GM19328 (cell line): ENCODE data around the gene BAG1.
A peak's percentile ranks its signal among the peaks of the same experiment; 100 is the strongest.

Experiments used
- ATAC-seq: cut with Tn5 transposase; IDR thresholded peaks from one replicate; pipeline ENCODE4 v1.9.1; 2021; ENCODE audit warnings: mild to moderate bottlenecking, moderate library complexity; ENCODE audit not compliant: unreplicated experiment

Gene BAG1

DNA sequence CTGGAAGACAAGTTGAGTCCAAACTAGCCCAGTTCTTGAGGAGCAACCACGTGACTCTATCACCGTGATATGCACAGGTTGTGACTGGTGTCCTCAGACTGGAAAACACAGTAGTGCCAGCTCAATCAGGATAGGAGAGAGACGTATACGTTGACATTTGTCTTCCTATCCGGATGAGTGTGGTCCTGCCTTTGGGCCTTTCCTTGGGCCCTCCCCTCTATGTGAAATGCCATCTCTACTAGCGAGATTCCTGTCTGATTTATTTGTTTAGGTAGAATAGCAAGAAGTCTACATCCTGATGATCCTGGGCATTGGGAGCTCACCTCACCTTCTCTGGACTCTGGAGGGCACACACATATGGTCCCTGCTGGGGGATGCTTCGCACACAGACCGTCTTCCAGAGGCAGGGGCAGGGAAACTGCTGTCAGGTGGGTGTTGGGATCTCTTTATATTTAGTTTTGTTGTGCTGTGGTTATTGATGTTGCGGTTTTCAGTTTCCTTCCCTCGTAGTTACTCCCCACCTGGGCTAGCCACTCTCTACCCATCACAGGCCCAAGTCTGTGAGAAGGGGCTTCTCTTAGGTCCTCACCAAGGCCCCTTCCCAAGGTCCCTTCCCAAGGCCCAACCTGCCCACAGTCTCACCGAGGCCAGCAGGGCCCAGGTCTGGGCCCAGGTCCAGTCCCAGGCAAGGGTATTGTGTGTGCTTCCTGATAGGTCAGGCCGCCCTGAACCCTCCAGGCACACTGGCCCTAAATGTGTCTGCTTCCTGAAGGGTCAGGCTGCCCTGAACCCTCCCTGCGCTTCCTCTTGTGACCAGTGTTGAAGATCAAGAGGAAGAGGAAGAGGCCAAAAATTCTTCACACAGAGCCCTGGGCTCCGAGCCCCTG lies 43.6 kb downstream of the BAG1 start:
- no peak for ATAC-seq

DNA sequence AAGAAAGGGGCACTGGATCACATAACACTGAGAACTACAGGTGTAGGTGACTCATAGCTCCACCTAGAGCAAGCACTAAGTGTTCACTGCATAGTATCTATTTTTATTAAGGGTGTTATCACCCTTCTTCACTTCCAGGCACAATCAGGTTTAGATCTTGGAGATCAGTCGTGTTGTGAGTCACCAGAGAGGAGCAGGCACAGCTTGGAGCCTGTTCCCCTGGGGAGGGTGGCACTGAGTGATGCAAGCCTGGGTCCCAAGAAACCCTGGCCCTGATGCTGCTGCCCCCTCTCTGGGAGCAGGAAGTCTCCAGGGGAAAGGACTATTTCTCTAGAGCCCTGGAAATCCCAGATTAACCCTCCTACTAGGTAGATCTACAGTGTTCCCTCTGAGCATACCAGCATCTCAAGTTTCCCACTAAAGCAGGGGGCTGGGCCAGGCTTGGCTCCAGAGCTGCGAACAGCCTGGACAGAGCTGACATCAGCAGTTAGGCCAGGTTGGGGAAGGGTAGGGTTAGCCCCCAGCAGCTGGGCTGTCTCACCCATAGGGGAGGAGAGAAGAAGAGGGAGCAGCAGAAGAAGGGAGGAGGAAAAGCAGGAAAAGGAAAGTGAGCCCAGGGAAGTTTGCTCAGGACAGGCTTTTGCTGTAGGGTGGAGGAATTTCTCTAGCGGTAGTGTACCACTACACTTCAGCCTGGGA lies 52.7 kb downstream of the BAG1 start:
- ATAC-seq, result no peak

DNA sequence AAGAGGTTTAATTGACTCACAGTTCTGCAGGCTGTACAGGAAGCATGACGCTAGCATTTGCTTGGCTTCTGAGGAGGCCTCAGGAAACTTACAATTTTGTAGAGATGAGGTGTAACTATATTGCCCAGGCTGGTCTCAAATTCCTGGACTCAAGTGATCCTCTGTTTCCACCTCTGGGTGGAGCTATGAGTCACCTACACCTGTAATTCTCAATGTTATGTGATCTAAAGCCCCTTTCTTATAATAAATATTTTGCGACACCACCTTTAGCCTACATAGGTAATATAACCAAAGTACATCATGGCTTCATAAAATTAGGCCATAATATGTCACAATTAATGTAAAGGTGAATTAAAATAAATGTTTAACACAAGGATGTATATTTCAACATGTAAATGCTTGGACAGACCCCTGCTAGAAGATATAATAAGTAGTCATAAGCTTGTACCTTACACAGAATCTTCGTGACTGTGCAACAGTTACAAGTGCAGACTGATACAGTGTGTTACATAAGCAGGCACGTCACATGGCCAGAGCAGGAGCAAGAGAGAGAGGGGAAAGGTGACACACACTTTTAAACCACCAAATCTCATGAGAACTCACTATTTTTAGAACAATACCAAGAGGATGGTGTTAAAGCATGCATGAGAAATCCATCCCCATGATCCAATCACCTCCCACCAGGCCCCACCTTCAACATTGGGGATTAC lies 54.3 kb downstream of the BAG1 start:
- ATAC-seq, result no peak

DNA sequence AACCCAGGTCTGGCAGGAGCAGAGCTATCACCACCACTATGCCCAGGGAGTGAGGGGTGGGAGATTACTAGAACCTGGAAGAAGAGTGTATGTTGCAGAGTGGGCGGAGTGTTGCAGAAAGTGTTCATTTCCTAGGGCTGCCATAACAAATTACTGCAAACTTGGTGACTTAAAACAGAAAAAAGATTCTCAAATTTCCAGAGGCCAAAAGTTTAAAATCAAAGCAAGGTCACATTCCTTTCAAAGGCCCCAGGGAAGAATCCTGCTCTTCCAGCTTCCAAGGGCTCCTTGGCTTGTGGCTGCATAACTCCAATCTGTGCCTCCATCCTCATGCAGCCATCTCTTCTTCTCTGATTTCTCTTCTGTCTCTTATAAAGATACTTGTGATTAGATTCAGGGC lies 55.1 kb downstream of the BAG1 start:
- ATAC-seq, result no peak

- ATAC-seq, result peak; percentile 99
Measured at GRCh38 chr9:33202552-33203201, 61.8 kb downstream of the BAG1 start.
